ENCODE results near the gene TLR7. TPM values are rescaled to one million over a fixed set of nuclear protein-coding genes. Genes with fewer than 3 reads are reported as not detected.

TLR7 gene
- total RNA-seq, 2 donors from 2014 or later: 0.57 to 1.6 TPM

GRCh38 chrX:12867685-12868084, 813 bp downstream of the TLR7 start:
- whole genome bisulfite sequencing: 12% methylated on average over 4 of the region's 4 CpGs
- intact Hi-C loops (cut with DNase I): no loop called here

GRCh38 chrX:12868747-12869146, 1.9 kb downstream of the TLR7 start:
- WGBS: 91% methylated on average over 4 of the region's 4 CpGs
- Histone ChIP-seq H3K36me3 (no peaks in the 10 kb centered on the region), H3K9me3 (no peaks in the 10 kb centered on the region), H3K4me3 (no peak overlapping the region), H3K4me1 (replicated peaks) (no peaks in the 10 kb centered on the region), H3K27me3 (replicated peaks; ENCODE audit: insufficient read depth) (no peaks in the 10 kb centered on the region), H3K27ac (no peak overlapping the region)
- TF ChIP-seq, protein P1, sequence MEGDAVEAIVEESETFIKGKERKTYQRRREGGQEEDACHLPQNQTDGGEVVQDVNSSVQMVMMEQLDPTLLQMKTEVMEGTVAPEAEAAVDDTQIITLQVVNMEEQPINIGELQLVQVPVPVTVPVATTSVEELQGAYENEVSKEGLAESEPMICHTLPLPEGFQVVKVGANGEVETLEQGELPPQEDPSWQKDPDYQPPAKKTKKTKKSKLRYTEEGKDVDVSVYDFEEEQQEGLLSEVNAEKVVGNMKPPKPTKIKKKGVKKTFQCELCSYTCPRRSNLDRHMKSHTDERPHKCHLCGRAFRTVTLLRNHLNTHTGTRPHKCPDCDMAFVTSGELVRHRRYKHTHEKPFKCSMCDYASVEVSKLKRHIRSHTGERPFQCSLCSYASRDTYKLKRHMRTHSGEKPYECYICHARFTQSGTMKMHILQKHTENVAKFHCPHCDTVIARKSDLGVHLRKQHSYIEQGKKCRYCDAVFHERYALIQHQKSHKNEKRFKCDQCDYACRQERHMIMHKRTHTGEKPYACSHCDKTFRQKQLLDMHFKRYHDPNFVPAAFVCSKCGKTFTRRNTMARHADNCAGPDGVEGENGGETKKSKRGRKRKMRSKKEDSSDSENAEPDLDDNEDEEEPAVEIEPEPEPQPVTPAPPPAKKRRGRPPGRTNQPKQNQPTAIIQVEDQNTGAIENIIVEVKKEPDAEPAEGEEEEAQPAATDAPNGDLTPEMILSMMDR (IDR thresholded peaks at IDR 0.05): no peak
- TF ChIP-seq POLR2A (IDR thresholded peaks at IDR 0.05) (no peak), POLR2AphosphoS5 (IDR thresholded peaks at IDR 0.05) (no peak)
- intact Hi-C loops (cut with DNase I): no loop called here
- no peak for DNase-seq (ENCODE audit: low spot score)

More at GRCh38 chrX:12867685-12868084, 813 bp downstream of the TLR7 start:
- H3K4me1 ChIP-seq (replicated peaks): no peaks in the 10 kb centered on the region
- H3K9me3 ChIP-seq: no peaks in the 10 kb centered on the region
- H3K27me3 ChIP-seq (replicated peaks; ENCODE audit: insufficient read depth): no peaks in the 10 kb centered on the region
- DNase-seq (ENCODE audit: low spot score): no peak
- H3K4me3 ChIP-seq: no peak overlapping the region
- TF ChIP-seq, protein P1 (IDR thresholded peaks at IDR 0.05): no peak
- TF ChIP-seq POLR2AphosphoS5 (IDR thresholded peaks at IDR 0.05) (no peak), POLR2A (IDR thresholded peaks at IDR 0.05) (no peak)
- no peak overlapping the region for H3K27ac ChIP-seq
- H3K36me3 ChIP-seq: no peaks in the 10 kb centered on the region

DNA sequence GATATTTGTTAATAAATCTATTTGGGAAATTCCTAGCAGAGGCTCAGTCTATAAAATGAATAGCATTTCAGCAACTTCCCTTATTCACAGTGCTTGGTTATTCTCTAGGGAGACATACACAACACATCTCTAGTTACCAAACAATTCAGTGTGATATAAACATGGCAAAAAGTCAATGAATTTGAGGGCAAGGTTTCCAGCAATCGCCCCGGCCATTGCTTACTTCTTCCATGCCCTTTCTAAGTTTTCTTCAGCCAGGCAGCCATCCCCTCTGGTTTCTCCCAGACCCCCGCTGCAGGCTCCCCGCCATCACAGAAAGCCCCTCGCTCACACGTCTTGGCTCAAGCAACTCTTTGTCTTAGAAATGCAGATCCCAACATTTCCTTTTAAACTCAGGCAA, 4.4 kb downstream of the TLR7 start:
- Histone ChIP-seq H3K4me3 (no peak overlapping the region), H3K9me3 (no peaks in the 10 kb centered on the region), H3K4me1 (replicated peaks) (no peaks in the 10 kb centered on the region), H3K27ac (no peak overlapping the region), H3K36me3 (no peaks in the 10 kb centered on the region), H3K27me3 (replicated peaks; ENCODE audit: insufficient read depth) (no peaks in the 10 kb centered on the region)
- DNase-seq (ENCODE audit: low spot score): no peak
- intact Hi-C loops (cut with DNase I): no loop called here
- WGBS: 74% methylated on average over 6 of the region's 6 CpGs
- TF ChIP-seq, protein P1 (IDR thresholded peaks at IDR 0.05): no peak
- TF ChIP-seq POLR2AphosphoS5 (IDR thresholded peaks at IDR 0.05): no peak
- TF ChIP-seq POLR2A (IDR thresholded peaks at IDR 0.05): no peak

GRCh38 chrX:12872741-12873140, 5.9 kb downstream of the TLR7 start:
- TF ChIP-seq POLR2A (IDR thresholded peaks at IDR 0.05) (no peak), POLR2AphosphoS5 (IDR thresholded peaks at IDR 0.05) (no peak)
- TF ChIP-seq, protein P1 (IDR thresholded peaks at IDR 0.05): no peak
- no peaks in the 10 kb centered on the region for H3K36me3 ChIP-seq
- no peak overlapping the region for H3K4me3 ChIP-seq
- no peak overlapping the region for H3K27ac ChIP-seq
- no peak for DNase-seq (ENCODE audit: low spot score)
- WGBS: 90% methylated on average over 4 of the region's 4 CpGs
- intact Hi-C loops (cut with DNase I): no loop called here
- H3K27me3 ChIP-seq (replicated peaks; ENCODE audit: insufficient read depth): no peaks in the 10 kb centered on the region
- no peaks in the 10 kb centered on the region for H3K9me3 ChIP-seq
- no peaks in the 10 kb centered on the region for H3K4me1 ChIP-seq (replicated peaks)

DNA sequence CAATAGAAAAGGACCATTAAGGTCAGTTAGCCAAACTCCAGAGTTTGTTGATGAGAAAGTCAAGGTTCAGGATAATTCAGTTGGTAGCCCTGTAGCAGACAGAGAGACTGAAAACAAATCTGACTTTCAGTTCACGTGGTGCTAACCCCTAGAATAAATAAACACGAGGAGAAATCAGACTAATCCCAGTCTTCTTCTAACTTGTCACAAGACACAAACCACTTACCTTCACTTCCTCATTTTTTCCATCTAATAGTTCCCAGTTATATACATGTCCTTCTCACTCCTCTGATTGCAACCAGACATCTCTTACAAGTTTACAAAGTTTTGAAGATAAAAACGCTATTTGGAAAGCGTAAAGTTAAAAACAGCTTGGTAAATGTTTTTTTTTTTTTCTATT, 7.7 kb downstream of the TLR7 start:
- no peak overlapping the region for H3K4me3 ChIP-seq
- 36% methylated on average over 4 of the region's 4 CpGs for WGBS
- no peaks in the 10 kb centered on the region for H3K27me3 ChIP-seq (replicated peaks; ENCODE audit: insufficient read depth)
- H3K36me3 ChIP-seq: no peaks in the 10 kb centered on the region
- DNase-seq (ENCODE audit: low spot score): no peak
- no peak for TF ChIP-seq POLR2A (IDR thresholded peaks at IDR 0.05)
- no peak for TF ChIP-seq POLR2AphosphoS5 (IDR thresholded peaks at IDR 0.05)
- TF ChIP-seq, protein P1 (IDR thresholded peaks at IDR 0.05): no peak
- no peaks in the 10 kb centered on the region for H3K9me3 ChIP-seq
- intact Hi-C loops (cut with DNase I): no loop called here
- no peak overlapping the region for H3K27ac ChIP-seq
- H3K4me1 ChIP-seq (replicated peaks): no peaks in the 10 kb centered on the region
